Forelimb muscle (tissue), 1 donor: ENCODE results near the gene CTSO. TPM values are rescaled to one million over a fixed set of nuclear protein-coding genes. Genes with fewer than 3 reads are reported as not detected.
"Not testable (repeated sequence)": the region's sequence is repeated elsewhere in the genome, so short reads cannot be mapped to it uniquely, and the experiment has no call there.

ENCODE experiments used
- DNase-seq: peaks from one replicate; pipeline ENCODE4 v3.0.0-alpha.2; 2013; ENCODE audit warnings: low read depth
- polyA plus RNA-seq: library from polyadenylated mRNA; unstranded; fragments of 120-200 nt; gene quantifications from one replicate; pipeline ENCODE4 v1.2.1, GENCODE V29; 2013; ENCODE audit not compliant: insufficient read length

The CTSO gene
- polyA plus RNA-seq, 1 donor, result 26.0 TPM

GRCh38 chr4:155954939-155955338 lies 1.3 kb upstream of the CTSO start:
- DNase-seq, result no peak

DNA sequence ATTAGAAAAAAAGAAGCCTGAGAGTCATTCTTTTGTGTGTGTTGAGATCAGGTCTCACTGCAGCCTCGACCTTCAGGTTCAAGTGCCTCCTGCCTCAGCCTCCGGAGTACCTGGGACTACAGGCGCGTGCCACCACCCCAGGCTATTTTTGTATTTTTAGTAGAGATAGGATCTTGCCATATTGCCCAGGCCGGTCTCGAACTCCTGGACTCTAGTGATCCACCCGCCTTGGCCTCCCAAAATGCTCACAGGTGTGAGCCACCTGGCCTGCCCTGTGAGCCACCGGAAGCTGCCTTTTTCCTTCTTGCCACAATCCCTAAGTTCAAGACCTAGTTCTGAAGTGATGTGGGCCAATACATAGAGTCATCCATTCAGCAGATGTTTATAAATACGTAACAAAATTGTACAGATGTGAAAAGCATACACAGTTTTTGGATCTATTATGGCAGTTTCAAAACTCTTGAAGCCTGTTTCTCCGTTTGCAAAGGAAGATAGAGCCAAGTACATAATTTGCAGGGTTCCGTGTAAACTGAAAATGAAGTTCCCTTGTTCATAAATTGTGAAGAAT lies 536 bp upstream of the CTSO start:
- no peak for DNase-seq

GRCh38 chr4:155952501-155952901 lies 1.2 kb downstream of the CTSO start:
- no peak for DNase-seq

DNA sequence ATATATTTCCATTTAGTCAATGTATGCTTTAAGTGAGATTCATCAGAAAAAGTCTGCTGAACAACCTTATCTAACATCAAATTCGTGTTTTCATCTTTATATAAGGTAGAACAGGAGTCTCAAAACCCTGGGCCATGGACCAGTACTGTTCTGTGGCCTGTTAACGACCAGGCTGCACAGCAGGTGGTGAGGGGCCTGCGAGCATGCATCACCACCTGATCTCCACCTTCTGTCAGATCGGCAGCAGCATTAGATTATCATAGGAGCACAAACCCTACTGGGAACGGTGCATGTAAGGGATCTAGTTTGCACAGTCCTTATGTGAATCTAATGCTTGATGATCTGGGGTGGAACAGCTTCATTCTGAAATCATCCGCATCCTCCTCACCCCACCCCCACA lies 3.2 kb downstream of the CTSO start:
- DNase-seq, result no peak

GRCh38 chr4:155948541-155948940 lies 5.1 kb downstream of the CTSO start:
- DNase-seq, result no peak

DNA sequence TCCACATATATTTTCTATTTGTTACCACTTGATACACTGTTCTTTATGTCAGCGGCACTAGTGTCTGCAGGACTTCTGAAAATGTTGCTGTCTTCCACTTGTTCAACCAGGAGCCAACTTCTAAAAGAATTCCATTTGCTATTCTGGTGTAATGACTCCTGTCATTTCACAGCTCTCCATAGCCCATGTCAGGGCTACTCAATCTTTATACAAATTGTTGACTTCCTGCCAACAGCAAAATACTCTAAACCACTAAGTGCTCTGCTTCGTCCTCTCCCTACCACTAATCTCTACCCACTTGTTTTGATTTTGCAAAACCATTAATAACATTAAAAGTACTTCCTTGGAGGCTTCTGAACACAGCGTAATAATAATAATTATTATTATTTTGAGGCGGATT lies 7.2 kb downstream of the CTSO start:
- DNase-seq, result no peak

- no peak for DNase-seq
Observed at GRCh38 chr4:155944516-155944915, 9.2 kb downstream of the CTSO start.

- DNase-seq, result no peak
Observed at GRCh38 chr4:155943605-155944291, 9.9 kb downstream of the CTSO start.

GRCh38 chr4:155941820-155942219 lies 11.8 kb downstream of the CTSO start:
- DNase-seq, result no peak

DNA sequence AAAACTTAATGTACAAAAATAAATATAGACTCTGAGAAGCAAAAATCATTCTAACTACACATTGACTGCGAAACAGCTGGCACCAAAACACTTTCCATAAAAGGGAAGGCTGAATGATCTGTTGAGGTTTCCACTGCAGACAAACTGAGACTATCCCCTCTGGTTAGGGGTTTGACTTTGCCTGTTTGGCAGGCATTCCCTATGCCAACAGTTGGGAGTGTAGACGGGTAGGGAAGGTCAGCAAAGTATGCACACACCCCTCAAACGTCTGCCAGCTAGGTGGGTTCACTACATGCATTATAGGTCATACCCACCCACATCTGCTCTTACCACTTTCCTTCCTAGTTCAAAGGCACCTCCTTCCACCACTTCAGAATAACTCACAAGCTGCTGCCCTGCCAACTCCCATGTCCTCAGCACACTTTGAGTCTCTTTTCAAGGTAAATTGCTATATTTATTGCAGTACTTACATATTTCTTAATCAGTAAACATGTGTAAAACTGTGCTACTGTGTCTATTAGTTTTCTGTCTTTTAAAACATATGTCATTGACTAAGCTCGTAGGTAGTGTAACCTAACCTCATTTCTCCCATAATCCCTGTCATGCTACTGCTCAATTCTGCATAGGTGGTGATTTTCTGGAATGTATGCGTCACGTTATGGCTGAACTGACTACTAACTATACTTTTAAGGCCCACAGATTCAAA lies 12.4 kb downstream of the CTSO start:
- no peak for DNase-seq

DNA sequence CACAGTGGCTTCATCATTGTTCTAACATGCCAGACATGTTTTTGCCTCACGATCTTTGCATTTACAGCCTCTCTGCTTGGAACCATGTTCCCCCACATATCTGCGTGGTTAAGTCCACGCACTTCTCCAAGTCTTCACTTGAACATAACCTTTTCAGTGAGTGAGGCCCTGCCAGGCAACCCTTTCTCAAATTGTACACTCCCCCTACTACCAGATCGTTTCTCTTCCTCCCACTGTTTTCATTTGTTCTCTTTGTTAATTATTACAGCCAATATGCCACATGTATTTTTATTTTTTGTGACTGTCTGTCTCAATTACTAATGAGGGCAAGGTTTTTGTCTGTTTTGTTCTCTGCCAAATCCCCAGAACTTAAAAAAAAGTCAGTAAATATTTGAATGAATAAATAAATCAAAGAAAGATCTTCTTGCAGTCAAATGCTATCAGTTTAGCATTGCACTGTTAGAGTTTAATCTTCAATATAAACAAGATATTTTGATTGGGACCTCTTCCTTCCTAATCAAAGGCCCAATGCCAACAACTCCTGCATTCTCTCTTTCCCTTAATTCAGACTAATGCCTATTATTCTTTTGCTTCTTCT lies 18.2 kb downstream of the CTSO start:
- no peak for DNase-seq

GRCh38 chr4:155934634-155935033 lies 19.0 kb downstream of the CTSO start:
- not testable (repeated sequence) for DNase-seq

DNA sequence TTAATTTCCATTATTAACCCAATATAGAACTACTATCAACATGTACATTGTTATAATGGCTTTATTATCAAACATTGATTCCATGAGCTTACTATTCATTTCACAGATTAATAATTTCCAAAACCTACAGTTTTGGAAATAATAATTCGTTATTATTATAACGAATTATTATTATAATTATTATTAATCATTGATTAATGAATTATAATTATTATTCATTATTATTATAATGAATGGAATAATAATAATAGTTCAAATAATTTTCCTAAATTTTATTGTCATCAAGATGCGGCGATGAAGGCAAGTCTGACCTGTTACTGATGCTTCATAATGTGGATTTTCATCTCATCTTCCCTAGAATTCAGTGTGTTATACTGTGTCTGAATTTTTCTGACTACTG lies 22.0 kb downstream of the CTSO start:
- no peak for DNase-seq

DNA sequence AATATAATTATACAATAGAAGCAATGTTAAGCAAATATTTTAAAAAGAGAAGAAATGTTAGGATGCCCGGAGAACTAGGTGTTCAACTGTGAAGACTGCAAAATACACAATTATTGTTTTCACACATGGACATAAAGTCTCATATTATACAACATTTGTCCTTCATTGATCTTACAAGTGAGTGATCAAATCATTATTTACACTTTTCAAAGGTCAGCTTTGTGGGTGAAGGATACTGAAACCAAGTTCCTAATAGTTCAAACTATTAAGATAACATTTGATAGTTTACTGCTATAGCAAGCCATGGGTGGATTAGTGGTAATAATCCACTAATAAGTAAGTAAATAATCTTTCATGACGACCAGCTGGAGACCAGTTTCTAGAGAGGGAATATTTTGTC lies 23.3 kb downstream of the CTSO start:
- no peak for DNase-seq

DNA sequence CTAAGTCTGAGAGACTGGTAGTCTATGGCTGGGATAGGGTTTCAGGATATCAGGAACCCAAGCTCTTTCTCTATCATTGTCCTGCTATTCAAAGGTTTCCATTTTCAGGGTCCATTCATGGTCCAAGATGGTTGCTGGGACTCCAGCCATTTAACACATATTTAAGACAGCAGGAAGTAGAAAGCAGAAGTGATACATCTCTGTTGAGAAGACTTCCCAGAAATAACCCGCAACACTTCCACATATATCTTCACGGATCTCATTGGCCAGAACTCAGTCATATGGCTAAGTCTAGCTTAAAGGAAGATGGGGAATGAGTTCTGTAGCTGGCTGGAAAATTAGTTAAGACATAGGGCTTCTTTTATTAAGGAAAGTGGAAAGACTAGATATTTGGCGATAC lies 23.8 kb downstream of the CTSO start:
- no peak for DNase-seq

GRCh38 chr4:155924637-155925036 lies 29.0 kb downstream of the CTSO start:
- DNase-seq, result no peak

DNA sequence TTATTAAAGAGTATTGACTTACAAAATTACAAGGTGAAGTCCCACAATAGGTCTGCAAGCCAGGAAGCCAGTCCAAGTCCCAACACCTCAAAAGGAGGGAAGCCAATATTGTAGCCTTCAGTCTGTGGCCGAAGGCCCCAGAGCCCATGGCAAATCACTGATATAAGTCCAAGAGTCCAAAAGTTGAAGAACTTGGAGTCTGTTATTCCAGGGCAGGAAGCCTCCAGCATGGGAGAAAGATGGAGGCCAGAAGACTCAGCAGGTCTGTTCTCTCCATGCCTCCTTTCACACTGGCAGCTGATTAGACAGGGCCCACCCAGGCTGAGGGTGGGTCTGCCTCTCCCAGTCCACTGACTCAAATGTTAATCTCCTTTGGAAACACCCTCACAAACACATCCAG lies 32.1 kb downstream of the CTSO start:
- no peak for DNase-seq

DNA sequence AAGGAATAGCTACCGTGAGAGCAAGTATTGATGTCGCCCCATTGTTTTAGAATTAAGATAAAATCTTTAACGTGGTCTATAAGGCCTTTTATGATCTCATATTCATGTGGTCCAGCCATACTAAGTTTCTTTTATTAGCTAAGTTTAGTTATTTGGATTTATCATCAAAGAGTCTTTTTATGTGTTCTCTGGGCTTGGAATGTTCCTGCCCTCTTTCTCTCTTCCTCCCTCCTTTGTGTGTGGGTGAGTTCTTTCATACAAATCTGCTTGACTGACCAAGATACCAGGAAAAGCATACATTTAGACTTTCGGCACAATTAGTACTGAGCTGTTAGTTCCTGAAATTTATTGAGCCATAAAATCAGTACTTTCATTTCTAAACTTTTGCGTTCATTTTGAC lies 38.9 kb downstream of the CTSO start:
- no peak for DNase-seq

DNA sequence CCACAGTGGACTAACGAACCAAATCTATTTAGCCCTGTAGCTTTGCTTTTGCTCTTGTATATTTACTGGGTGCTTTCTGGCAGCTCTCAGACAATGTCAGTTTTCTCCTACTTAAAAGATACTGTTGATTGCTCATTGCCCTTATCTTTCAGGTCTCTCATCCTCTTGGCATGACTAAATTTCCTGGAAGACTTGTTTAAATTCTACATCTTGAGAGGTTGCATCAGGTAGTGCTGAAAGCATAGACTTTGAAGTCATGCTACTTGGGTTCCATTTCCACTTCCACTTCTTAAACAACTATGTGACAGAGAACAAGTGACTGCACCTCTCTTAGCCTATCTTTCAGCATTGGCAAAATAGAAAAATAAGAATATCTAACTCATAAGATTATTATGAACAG lies 41.8 kb downstream of the CTSO start:
- DNase-seq, result no peak

GRCh38 chr4:155909615-155910226 lies 43.9 kb downstream of the CTSO start:
- DNase-seq, result no peak

- no peak for DNase-seq
Observed at GRCh38 chr4:155908187-155909139, 45.2 kb downstream of the CTSO start.
